Measurements from ENCODE around the gene PCDH9.

PCDH9 gene

GRCh38 chr13:67158903-67159302, 71.2 kb downstream of the PCDH9 start:
- no peak for DNase-seq

- DNase-seq, result no peak
These were observed 73.4 kb downstream of the PCDH9 start for GRCh38 chr13:67156723-67157060.

- DNase-seq, result no peak
These were observed 74.0 kb downstream of the PCDH9 start for GRCh38 chr13:67155898-67156722.

- DNase-seq, result no peak
These were observed 78.1 kb downstream of the PCDH9 start for GRCh38 chr13:67152085-67152484.

- DNase-seq, result no peak
These were observed 78.5 kb downstream of the PCDH9 start for GRCh38 chr13:67151652-67152051.

GRCh38 chr13:67150608-67151007, 79.5 kb downstream of the PCDH9 start:
- no peak for DNase-seq

GRCh38 chr13:67148161-67148571, 82.0 kb downstream of the PCDH9 start:
- no peak for DNase-seq

- DNase-seq, result peak; percentile 29
These were observed 82.6 kb downstream of the PCDH9 start for GRCh38 chr13:67147342-67148133.

- no peak for DNase-seq
These were observed 83.5 kb downstream of the PCDH9 start for GRCh38 chr13:67146523-67147130.

- DNase-seq, result no peak
These were observed 84.2 kb downstream of the PCDH9 start for GRCh38 chr13:67145950-67146349.

GRCh38 chr13:67143544-67144115, 86.5 kb downstream of the PCDH9 start:
- no peak for DNase-seq

GRCh38 chr13:67140006-67140405, 90.1 kb downstream of the PCDH9 start:
- no peak for DNase-seq

GRCh38 chr13:67139551-67139950, 90.6 kb downstream of the PCDH9 start:
- peak; percentile 65 for DNase-seq

- no peak for DNase-seq
These were observed 91.2 kb downstream of the PCDH9 start for GRCh38 chr13:67138970-67139369.

GRCh38 chr13:67137044-67137735, 92.9 kb downstream of the PCDH9 start:
- no peak for DNase-seq

GRCh38 chr13:67136157-67136556, 94.0 kb downstream of the PCDH9 start:
- no peak for DNase-seq

GRCh38 chr13:67135356-67135755, 94.8 kb downstream of the PCDH9 start:
- no peak for DNase-seq

- DNase-seq, result no peak
These were observed 95.6 kb downstream of the PCDH9 start for GRCh38 chr13:67134417-67135129.

GRCh38 chr13:67133476-67133875, 96.7 kb downstream of the PCDH9 start:
- peak; percentile 29 for DNase-seq

GRCh38 chr13:67131393-67131792, 98.7 kb downstream of the PCDH9 start:
- no peak for DNase-seq

GRCh38 chr13:67130444-67130843, 99.7 kb downstream of the PCDH9 start:
- no peak for DNase-seq

GRCh38 chr13:67128136-67128535, 102.0 kb downstream of the PCDH9 start:
- DNase-seq, result no peak
